Measurements from ENCODE around the gene ADAM10.

The ADAM10 gene

GRCh38 chr15:58749532-58750337 is at the start of gene ADAM10:
ADAM10 (minus strand) TSS chr15:58749707; CDS start chr15:58749534, 173 bp downstream.
- H3K27ac Mint-ChIP-seq: peak within 1 kb of the TSS; percentile 89 to 98 (median 98)
- H3K36me3 Mint-ChIP-seq (ENCODE audit: low read depth): no peaks in the 10 kb centered on the region
- H3K9me3 Mint-ChIP-seq: no peaks in the 10 kb centered on the region
- H3K27me3 Mint-ChIP-seq (ENCODE audit: low read depth): no peaks in the 10 kb centered on the region
- peaks cover 23% of the 10 kb centered on the region for H3K4me1 Mint-ChIP-seq
- no peak for TF ChIP-seq CTCF (IDR thresholded peaks at IDR 0.05; ENCODE audit: unreplicated experiment in 3 of 3)
- peak within 1 kb of the TSS; percentile 99 for H3K4me3 Mint-ChIP-seq

GRCh38 chr15:58797505-58797904 is 48.0 kb upstream of the ADAM10 start:
- Mint-ChIP-seq H3K9me3 (no peaks in the 10 kb centered on the region), H3K4me1 (no peaks in the 10 kb centered on the region), H3K27ac (no peak overlapping the region), H3K27me3 (ENCODE audit: low read depth) (no peaks in the 10 kb centered on the region), H3K4me3 (no peak overlapping the region), H3K36me3 (ENCODE audit: low read depth) (peaks cover 34% of the 10 kb centered on the region)
- no peak for TF ChIP-seq CTCF (IDR thresholded peaks at IDR 0.05; ENCODE audit: unreplicated experiment in 3 of 3)

GRCh38 chr15:58795825-58796224 is 46.3 kb upstream of the ADAM10 start:
- Mint-ChIP-seq H3K36me3 (ENCODE audit: low read depth) (peaks cover 36% of the 10 kb centered on the region), H3K4me1 (no peaks in the 10 kb centered on the region), H3K27me3 (ENCODE audit: low read depth) (no peaks in the 10 kb centered on the region), H3K9me3 (no peaks in the 10 kb centered on the region), H3K27ac (no peak overlapping the region), H3K4me3 (no peak overlapping the region)
- TF ChIP-seq CTCF (IDR thresholded peaks at IDR 0.05; ENCODE audit: unreplicated experiment in 3 of 3): no peak

GRCh38 chr15:58793862-58794261 is 44.4 kb upstream of the ADAM10 start:
- H3K4me1 Mint-ChIP-seq: no peaks in the 10 kb centered on the region
- no peak for TF ChIP-seq CTCF (IDR thresholded peaks at IDR 0.05; ENCODE audit: unreplicated experiment in 3 of 3)
- H3K27ac Mint-ChIP-seq: peak overlapping the region in 2 of 3 experiments; percentile 16 to 73
- no peaks in the 10 kb centered on the region for H3K9me3 Mint-ChIP-seq
- peaks cover 36% of the 10 kb centered on the region for H3K36me3 Mint-ChIP-seq (ENCODE audit: low read depth)
- H3K27me3 Mint-ChIP-seq (ENCODE audit: low read depth): no peaks in the 10 kb centered on the region
- no peak overlapping the region for H3K4me3 Mint-ChIP-seq

- Mint-ChIP-seq H3K27me3 (ENCODE audit: low read depth) (no peaks in the 10 kb centered on the region), H3K4me1 (no peaks in the 10 kb centered on the region), H3K4me3 (no peak overlapping the region), H3K27ac (no peak overlapping the region), H3K9me3 (no peaks in the 10 kb centered on the region), H3K36me3 (ENCODE audit: low read depth) (peaks cover 30% of the 10 kb centered on the region)
- TF ChIP-seq CTCF (IDR thresholded peaks at IDR 0.05; ENCODE audit: unreplicated experiment in 3 of 3): no peak
Observed at GRCh38 chr15:58788056-58788710, 38.7 kb upstream of the ADAM10 start.
